MM.1S (cell line): Measurements from ENCODE around the gene EXOC3L4.

Experiments used
- DNase-seq: peaks from one replicate; pipeline ENCODE4 v3.0.0-alpha.2; 2015
- H2AFZ ChIP-seq: fragments of 300-600 bp; sonication (generic); 2 replicates; pipeline ENCODE4 v1.6.0; 2016; ENCODE audit warnings: antibody characterized with exemption, low read length
- H3F3A ChIP-seq: fragments of 300-600 bp; sonication (generic); 2 replicates; pipeline ENCODE4 v1.6.1; 2016; ENCODE audit warnings: mild to moderate bottlenecking, antibody characterized with exemption, low read length, moderate library complexity, mixed read lengths; ENCODE audit not compliant: insufficient read depth
- H3K27ac ChIP-seq: fragments of 300-600 bp; sonication (generic); 2 replicates; pipeline ENCODE4 v1.5.1; 2016; ENCODE audit warnings: mild to moderate bottlenecking, low read length
- H3K27me3 ChIP-seq: fragments of 300-600 bp; sonication (generic); replicated peaks from 2 replicates; pipeline ENCODE4 v1.6.0; 2016; ENCODE audit warnings: low read length; ENCODE audit not compliant: insufficient read depth
- H3K36me3 ChIP-seq: fragments of 300-600 bp; sonication (generic); replicated peaks from 2 replicates; pipeline ENCODE4 v1.6.1; 2016; ENCODE audit warnings: mild to moderate bottlenecking, low read length, mixed read lengths; ENCODE audit not compliant: insufficient read depth
- H3K4me1 ChIP-seq: fragments of 300-600 bp; sonication (generic); 2 replicates; pipeline ENCODE4 v1.6.1; 2016; ENCODE audit warnings: low read length, mixed read lengths
- H3K4me2 ChIP-seq: fragments of 300-600 bp; sonication (generic); 2 replicates; pipeline ENCODE4 v1.6.0; 2016; ENCODE audit warnings: low read depth, low read length
- H3K4me3 ChIP-seq: fragments of 300-600 bp; sonication (generic); 2 replicates; pipeline ENCODE4 v1.5.1; 2016; ENCODE audit warnings: low read length, mixed read lengths
- H3K79me2 ChIP-seq: fragments of 300-600 bp; sonication (generic); 2 replicates; pipeline ENCODE4 v1.6.1; 2016; ENCODE audit warnings: mixed run types, low read length, mixed read lengths
- H3K9ac ChIP-seq: fragments of 300-600 bp; sonication (generic); 2 replicates; pipeline ENCODE4 v1.6.1; 2016; ENCODE audit warnings: low read length, mixed read lengths
- H3K9me2 ChIP-seq: fragments of 300-600 bp; sonication (generic); replicated peaks from 2 replicates; pipeline ENCODE4 v1.6.1; 2016; ENCODE audit warnings: mild to moderate bottlenecking, low read length, mixed read lengths; ENCODE audit not compliant: insufficient read depth
- H3K9me3 ChIP-seq: fragments of 300-600 bp; sonication (generic); replicated peaks from 2 replicates; pipeline ENCODE4 v1.6.1; 2016; ENCODE audit warnings: mild to moderate bottlenecking, low read length, mixed read lengths; ENCODE audit not compliant: insufficient read depth
- H4K20me1 ChIP-seq: fragments of 300-600 bp; sonication (generic); 2 replicates; pipeline ENCODE4 v1.6.1; 2016; ENCODE audit warnings: mild to moderate bottlenecking, low read length, moderate library complexity, mixed read lengths; ENCODE audit not compliant: insufficient read depth
- CTCF ChIP-seq: fragments of 300-600 bp; sonication (generic); IDR thresholded peaks from 2 replicates; pipeline ENCODE4 v1.5.1; 2016; ENCODE audit warnings: antibody characterized with exemption, low read length, mixed read lengths
- EZH2 ChIP-seq: fragments of 300-600 bp; sonication (generic); optimal IDR thresholded peaks from 2 replicates; pipeline ENCODE3; 2017; ENCODE audit warnings: low read depth, mild to moderate bottlenecking, antibody characterized with exemption, low read length, mixed read lengths
- EZH2phosphoT487 ChIP-seq: fragments of 300-600 bp; sonication (generic); IDR thresholded peaks from 2 replicates; pipeline ENCODE4 v1.6.1; 2018; ENCODE audit warnings: antibody characterized with exemption, low read length

EXOC3L4 gene

DNA sequence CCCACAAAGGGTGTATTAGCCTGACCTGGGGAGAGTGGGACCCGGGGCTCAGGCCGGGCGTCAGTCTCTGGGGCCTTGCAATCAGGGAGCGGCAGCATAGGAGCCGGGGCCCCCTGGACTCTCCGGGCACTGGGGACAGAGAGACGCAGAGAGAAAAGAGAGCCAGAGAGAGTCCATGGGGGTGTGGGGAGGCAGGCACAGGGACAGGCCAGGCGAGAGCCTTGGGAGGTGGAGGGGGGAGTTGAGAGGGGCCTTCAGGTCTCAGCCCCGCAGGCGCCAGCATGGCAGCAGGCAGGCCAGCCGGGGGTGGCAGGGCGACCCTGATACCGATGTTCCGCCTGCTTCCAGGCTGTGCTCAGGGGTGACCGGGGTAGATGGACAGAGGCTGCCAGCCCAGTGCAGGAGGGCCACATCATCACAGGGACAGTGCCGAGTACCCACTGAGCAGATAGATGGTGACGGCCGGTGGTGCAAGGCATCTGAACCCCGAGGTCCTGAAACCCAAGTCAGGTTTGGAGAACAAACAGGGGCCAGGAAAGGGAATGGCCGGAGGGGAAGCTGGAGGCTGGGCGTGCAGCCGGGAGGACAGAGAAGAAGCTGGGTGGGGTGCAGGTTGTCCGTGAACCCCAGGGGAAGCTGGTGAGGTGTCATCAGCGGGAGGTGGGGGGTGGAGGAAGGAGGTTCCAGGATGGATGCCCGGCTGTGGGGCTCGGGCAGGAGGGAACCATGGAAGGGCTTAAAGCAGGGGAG lies 2.9 kb downstream of the EXOC3L4 start:
- no peak overlapping the region for H2AFZ ChIP-seq
- no peaks in the 10 kb centered on the region for H3K27me3 ChIP-seq
- no peaks in the 10 kb centered on the region for H3K36me3 ChIP-seq
- no peaks in the 10 kb centered on the region; the same call in 1 of the 2 replicates for H3F3A ChIP-seq
- no peaks in the 10 kb centered on the region for H3K79me2 ChIP-seq
- no peak overlapping the region for H3K4me2 ChIP-seq
- 0 out of 2 replicates have a peak, but pooled peaks cover 5% of the 10 kb centered on the region for H3K4me1 ChIP-seq
- H3K9me3 ChIP-seq, result no peaks in the 10 kb centered on the region
- H3K4me3 ChIP-seq, result no peak overlapping the region
- no peak overlapping the region for H3K9ac ChIP-seq
- no peaks in the 10 kb centered on the region for H4K20me1 ChIP-seq
- DNase-seq, result no peak
- no peak for TF ChIP-seq CTCF
- TF ChIP-seq EZH2phosphoT487, result no peak
- TF ChIP-seq EZH2, result no peak
- no peak overlapping the region for H3K27ac ChIP-seq
- no peaks in the 10 kb centered on the region for H3K9me2 ChIP-seq

DNA sequence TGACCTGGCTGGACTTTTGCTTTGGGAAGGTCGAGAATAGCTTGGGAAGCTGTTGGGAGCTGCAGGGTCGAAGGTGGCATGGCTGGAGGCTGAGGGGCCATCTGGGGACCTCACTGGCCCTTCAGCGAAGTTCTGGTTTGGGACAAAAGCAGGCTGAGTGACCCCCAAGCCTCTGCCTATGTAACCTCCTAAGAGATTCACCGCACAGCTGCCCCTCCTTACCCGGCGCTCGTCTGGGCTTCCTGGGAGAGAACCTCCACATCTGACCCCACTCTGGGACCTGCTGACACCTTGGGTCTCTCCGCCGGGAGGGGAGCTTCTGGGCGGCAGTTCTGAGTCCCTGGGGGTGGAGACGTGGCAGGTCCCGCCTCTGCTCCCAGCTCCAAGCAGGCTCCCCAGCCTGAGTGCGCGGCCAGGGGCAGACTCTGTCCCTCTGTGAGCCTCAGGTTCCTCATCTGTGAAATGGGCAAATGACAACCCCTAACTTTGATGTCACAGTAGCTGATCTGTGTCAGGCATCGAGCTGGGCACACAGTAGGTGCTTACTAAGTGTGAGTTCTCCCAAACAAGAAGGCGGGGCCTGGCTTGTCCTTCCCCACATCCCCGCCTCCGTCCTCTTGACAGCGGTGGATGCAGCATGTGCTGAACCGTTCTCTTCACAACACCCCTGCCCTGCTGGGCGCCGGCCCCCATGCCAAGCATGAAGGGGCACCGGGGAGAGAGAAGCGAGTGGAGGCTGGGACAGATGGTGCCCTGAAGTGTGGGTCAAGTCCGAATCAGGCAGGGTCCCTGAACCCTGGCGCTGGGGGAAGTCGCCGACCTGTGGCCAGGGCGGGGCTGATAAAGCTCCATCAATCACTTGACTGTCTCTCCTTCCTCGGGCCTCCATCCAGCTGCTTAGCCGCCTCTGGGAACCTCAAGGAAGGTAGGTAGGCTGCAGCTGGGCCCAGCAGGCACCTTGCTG lies 3.8 kb downstream of the EXOC3L4 start:
- no peak for DNase-seq
- Histone ChIP-seq H3K4me3 (no peak overlapping the region), H3K9me3 (no peaks in the 10 kb centered on the region), H3K4me1 (0 out of 2 replicates have a peak, but pooled peaks cover 5% of the 10 kb centered on the region), H3K9me2 (no peaks in the 10 kb centered on the region), H3F3A (no peaks in the 10 kb centered on the region; the same call in 1 of the 2 replicates), H3K27ac (no peak overlapping the region), H4K20me1 (no peaks in the 10 kb centered on the region), H2AFZ (no peak overlapping the region), H3K27me3 (no peaks in the 10 kb centered on the region), H3K79me2 (no peaks in the 10 kb centered on the region), H3K4me2 (no peak overlapping the region), H3K36me3 (no peaks in the 10 kb centered on the region), H3K9ac (no peak overlapping the region)
- TF ChIP-seq EZH2, result no peak
- TF ChIP-seq CTCF, result no peak
- no peak for TF ChIP-seq EZH2phosphoT487

GRCh38 chr14:103099081-103099732 lies 4.7 kb downstream of the EXOC3L4 start:
- no peak overlapping the region for H3K27ac ChIP-seq
- 0 out of 2 replicates have a peak, but pooled peaks cover 5% of the 10 kb centered on the region for H3K4me1 ChIP-seq
- H3K9ac ChIP-seq, result no peak overlapping the region
- no peak for DNase-seq
- no peaks in the 10 kb centered on the region for H3K9me3 ChIP-seq
- H3K27me3 ChIP-seq, result peaks cover 3% of the 10 kb centered on the region; the same call in 1 of the 2 replicates
- H3F3A ChIP-seq, result no peaks in the 10 kb centered on the region; the same call in 1 of the 2 replicates
- no peak overlapping the region for H3K4me3 ChIP-seq
- no peaks in the 10 kb centered on the region for H3K79me2 ChIP-seq
- no peaks in the 10 kb centered on the region for H3K36me3 ChIP-seq
- no peaks in the 10 kb centered on the region for H3K9me2 ChIP-seq
- no peaks in the 10 kb centered on the region for H4K20me1 ChIP-seq
- H2AFZ ChIP-seq, result no peak overlapping the region
- H3K4me2 ChIP-seq, result no peak overlapping the region
- TF ChIP-seq CTCF, result no peak
- no peak for TF ChIP-seq EZH2
- TF ChIP-seq EZH2phosphoT487, result no peak
